Measurements from ENCODE around the gene SNAP47.

Gene SNAP47

DNA sequence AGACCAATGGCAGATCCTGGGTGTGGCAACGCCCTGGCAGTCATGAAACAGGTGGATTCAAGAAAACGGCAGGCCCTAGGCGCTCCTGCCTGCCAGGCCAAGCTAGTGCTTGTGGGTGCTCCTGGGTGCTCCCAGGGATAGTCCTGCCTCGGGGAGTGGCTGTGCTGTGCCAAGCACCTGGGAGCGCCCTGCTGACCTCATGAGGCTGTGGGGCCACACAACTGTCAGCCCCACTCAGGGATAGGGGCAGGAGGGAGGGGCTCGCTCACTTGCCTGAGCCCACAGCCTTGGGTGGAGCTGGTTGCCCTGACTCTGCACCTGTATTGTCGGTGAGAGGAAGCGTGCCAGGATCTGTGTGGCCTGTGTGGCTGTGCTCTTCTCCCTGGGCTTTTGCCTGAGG lies 9.4 kb downstream of the SNAP47 start:
- no peak for DNase-seq (ENCODE audit: low read depth)
- no peak overlapping the region for H3K4me3 ChIP-seq (ENCODE audit: control insufficient read depth, low read depth, low read length)
- TF ChIP-seq, protein P1, sequence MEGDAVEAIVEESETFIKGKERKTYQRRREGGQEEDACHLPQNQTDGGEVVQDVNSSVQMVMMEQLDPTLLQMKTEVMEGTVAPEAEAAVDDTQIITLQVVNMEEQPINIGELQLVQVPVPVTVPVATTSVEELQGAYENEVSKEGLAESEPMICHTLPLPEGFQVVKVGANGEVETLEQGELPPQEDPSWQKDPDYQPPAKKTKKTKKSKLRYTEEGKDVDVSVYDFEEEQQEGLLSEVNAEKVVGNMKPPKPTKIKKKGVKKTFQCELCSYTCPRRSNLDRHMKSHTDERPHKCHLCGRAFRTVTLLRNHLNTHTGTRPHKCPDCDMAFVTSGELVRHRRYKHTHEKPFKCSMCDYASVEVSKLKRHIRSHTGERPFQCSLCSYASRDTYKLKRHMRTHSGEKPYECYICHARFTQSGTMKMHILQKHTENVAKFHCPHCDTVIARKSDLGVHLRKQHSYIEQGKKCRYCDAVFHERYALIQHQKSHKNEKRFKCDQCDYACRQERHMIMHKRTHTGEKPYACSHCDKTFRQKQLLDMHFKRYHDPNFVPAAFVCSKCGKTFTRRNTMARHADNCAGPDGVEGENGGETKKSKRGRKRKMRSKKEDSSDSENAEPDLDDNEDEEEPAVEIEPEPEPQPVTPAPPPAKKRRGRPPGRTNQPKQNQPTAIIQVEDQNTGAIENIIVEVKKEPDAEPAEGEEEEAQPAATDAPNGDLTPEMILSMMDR (IDR thresholded peaks at IDR 0.05; ENCODE audit: control insufficient read depth, insufficient read depth, low read depth, low read length, missing control alignments): no peak

DNA sequence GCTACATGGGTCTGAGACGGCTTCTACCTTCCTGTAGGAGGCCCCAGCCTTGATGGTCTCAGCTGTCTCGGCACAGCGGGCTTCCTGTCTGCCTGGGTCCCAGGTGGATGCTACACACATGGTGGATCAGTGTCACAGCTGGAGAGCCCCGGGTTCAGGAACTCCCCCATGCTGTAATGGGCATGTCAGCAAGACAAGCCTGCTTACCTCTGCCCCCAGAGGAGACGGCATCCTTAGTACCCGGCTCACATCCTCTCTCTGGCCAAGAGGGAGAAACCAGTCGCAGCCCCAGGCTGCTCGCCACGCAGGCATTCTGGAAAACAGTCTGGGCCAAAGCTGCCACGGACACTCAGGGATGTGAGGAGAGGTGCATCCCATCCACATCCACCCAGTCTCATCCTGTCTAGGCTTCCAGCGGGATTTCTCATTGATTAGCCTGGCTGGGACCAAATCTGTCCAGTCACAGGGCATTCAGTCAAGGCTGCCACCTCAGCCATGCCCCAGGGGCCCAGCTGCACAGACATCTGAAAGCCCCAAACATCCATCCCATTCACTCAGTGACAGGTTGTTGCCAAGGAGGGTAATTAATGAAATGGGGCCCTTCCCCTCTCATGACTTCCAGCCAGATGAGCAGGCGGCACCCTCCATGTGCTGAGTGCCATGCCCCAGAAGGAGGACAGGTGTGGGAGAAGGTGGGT lies 10.5 kb downstream of the SNAP47 start:
- no peak for DNase-seq (ENCODE audit: low read depth)
- TF ChIP-seq, protein P1 (IDR thresholded peaks at IDR 0.05; ENCODE audit: control insufficient read depth, insufficient read depth, low read depth, low read length, missing control alignments): no peak
- no peak overlapping the region for H3K4me3 ChIP-seq (ENCODE audit: control insufficient read depth, low read depth, low read length)

DNA sequence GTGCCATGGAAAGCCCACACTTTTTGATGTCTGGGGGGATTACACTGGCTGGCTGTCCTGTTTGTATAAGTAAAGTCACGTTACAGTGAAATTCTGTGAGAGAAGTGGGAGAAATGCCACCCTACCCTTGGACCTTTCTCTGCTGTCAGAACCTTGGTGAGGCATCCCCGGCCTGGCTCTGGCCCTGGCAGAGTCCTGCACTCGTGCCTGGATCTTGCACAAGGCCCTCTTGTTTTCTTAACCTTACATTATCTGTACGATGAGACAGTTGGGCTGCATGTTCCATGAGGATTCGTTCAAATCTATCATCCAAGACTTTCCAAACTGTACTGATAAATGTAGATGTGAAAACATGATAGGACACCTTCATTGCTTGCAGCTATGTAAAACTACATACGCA lies 11.4 kb downstream of the SNAP47 start:
- H3K4me3 ChIP-seq (ENCODE audit: control insufficient read depth, low read depth, low read length): no peak overlapping the region
- DNase-seq (ENCODE audit: low read depth): no peak
- TF ChIP-seq, protein P1 (IDR thresholded peaks at IDR 0.05; ENCODE audit: control insufficient read depth, insufficient read depth, low read depth, low read length, missing control alignments): no peak

DNA sequence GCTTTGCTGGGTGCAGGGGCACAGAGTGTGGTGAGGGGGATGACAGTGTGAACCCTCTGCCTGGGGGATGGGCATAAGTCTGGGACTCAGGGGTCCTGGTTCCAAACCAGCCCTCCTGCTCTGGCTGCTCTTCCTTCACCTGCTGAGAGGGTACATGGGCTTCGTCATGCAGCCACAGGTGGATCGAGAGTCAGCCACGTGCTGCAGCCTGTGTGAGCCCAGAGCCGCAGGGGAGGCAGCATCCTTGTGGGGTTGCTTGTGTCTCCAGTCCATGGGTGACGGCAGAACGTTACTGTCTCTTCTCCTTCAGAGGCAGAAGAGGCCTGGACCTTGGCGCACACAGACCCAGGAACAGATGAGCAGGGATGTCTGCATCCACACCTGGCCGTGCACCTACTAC lies 12.1 kb downstream of the SNAP47 start:
- TF ChIP-seq, protein P1 (IDR thresholded peaks at IDR 0.05; ENCODE audit: control insufficient read depth, insufficient read depth, low read depth, low read length, missing control alignments): no peak
- no peak for DNase-seq (ENCODE audit: low read depth)
- H3K4me3 ChIP-seq (ENCODE audit: control insufficient read depth, low read depth, low read length): no peak overlapping the region

DNA sequence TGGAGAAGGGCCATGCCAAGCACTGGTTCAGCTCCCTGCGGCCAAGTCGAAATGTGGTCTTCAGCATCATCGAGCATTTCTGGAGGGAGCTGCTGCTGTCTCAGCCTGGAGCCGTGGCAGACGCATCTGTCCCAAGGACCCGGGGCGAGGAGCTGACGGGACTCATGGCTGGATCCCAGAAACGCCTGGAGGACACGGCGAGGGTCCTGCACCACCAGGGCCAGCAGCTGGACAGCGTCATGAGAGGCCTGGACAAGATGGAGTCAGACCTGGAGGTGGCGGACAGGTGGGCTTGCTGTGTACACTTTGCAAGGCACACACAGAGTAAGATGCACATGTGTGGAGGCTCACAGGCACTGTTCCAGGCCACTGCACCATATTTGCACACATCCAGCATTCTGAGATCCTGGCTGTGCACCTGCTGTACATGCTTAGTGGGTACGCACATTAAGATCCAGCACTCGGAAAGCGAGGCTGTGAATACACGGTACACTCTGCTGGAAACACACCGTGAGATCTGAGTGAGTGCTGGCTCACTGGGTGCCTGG lies 12.8 kb downstream of the SNAP47 start:
- TF ChIP-seq, protein P1 (IDR thresholded peaks at IDR 0.05; ENCODE audit: control insufficient read depth, insufficient read depth, low read depth, low read length, missing control alignments): no peak

DNA sequence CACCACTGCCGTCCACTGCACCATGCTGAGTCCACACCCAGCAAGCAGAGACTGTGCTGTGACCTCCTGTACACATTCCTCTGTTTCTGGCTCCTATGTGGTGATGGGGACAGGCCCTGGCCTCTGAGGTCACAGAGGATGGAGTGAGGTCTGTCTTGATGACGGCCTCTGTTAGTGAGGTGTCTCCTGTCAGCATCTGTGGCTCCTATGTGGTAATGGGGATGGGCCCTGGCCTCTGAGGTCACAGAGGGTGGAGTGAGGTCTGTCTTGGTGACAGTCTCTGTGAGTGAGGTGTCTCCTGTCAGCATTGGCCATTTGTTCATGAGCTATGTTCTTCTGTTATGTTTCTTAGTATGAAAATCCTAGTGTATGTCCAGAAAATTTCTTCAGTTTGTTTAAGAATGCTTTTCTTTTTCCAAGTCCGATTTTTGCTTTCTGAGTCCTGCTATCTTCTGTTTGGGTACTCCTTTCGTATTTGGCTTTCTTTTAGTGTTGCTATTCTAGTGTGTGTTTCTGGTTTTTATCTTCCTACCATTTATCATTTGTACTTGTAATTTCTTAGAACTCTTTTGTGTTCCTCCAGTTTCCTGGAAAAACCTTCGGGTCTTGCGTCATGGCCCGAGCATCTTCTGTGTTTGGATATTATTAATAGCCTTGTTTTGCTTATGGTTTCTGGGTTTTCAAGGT lies 13.4 kb downstream of the SNAP47 start:
- TF ChIP-seq, protein P1 (IDR thresholded peaks at IDR 0.05; ENCODE audit: control insufficient read depth, insufficient read depth, low read depth, low read length, missing control alignments): no peak
- no peak for DNase-seq (ENCODE audit: low read depth)
- H3K4me3 ChIP-seq (ENCODE audit: control insufficient read depth, low read depth, low read length): no peak overlapping the region

More for the DNA sequence above, 12.8 kb downstream of the SNAP47 start:
- no peak for DNase-seq (ENCODE audit: low read depth)
- H3K4me3 ChIP-seq (ENCODE audit: control insufficient read depth, low read depth, low read length): no peak overlapping the region

All from AG09309 (cell line).